Left lung (tissue), 10 donors: Measurements from ENCODE around the gene LY6G6D. TPM values are rescaled to one million over a fixed set of nuclear protein-coding genes. Genes with fewer than 3 reads are reported as not detected.
A peak's percentile ranks its signal among the peaks of the same experiment; 100 is the strongest.

Source experiments
- ATAC-seq: fragments of 200-7000 bp; cut with Tn5 transposase; one replicate; pipeline ENCODE4 v1.9.1; 2020; ENCODE audit warnings: moderate library complexity
- DNase-seq, 4 donors: peaks; one replicate each; pipeline ENCODE4 v3.0.0-alpha.2; 2013 to 2020
- H3K27ac ChIP-seq, 2 donors: fragments of 200-600 bp; sonication (generic) in 1 of 2; one replicate each; pipeline versions ENCODE4 v1.5.0 to v1.8.0; 2020 to 2021
- H3K27me3 ChIP-seq, 2 donors: fragments of 200-600 bp; sonication (generic) in 1 of 2; one replicate each; pipeline versions ENCODE4 v1.5.0 to v1.8.0; 2020 to 2021
- H3K36me3 ChIP-seq, 2 donors: fragments of 200-600 bp; sonication (generic) in 1 of 2; one replicate each; pipeline versions ENCODE4 v1.5.0 to v1.8.0; 2020 to 2021
- H3K4me1 ChIP-seq, 2 donors: fragments of 200-600 bp; one replicate each; pipeline ENCODE4 v1.8.0; 2021
- H3K4me3 ChIP-seq, 2 donors: fragments of 200-600 bp; sonication (generic) in 1 of 2; one replicate each; pipeline versions ENCODE4 v1.5.0 to v1.8.0; 2020 to 2021; ENCODE audit warnings: mild to moderate bottlenecking in 1 of 2
- H3K9me3 ChIP-seq, 2 donors: fragments of 200-600 bp; sonication (generic) in 1 of 2; one replicate each; pipeline versions ENCODE4 v1.5.0 to v1.8.0; 2020 to 2021
- CTCF ChIP-seq, 2 donors: fragments of 200-600 bp; sonication (generic) in 1 of 2; IDR thresholded peaks; one replicate each; pipeline versions ENCODE4 v1.5.0 to v1.8.0; 2021; ENCODE audit warnings: antibody characterized with exemption in 2 of 2
- intact Hi-C, 2 donors: fragments of 100-400 bp; cut with DNase I; formaldehyde crosslinking; loops; one replicate each; pipeline versions ENCODE4 v1.11.2 to v1.14.2; 2022
- polyA plus RNA-seq, 6 donors: library from polyadenylated mRNA; unstranded; fragments of 120-200 nt; gene quantifications; one replicate each; pipeline ENCODE4 v1.2.1, GENCODE V29; 2013; ENCODE audit not compliant: insufficient read length in 6 of 6
- total RNA-seq, 2 donors: library from RNA; stranded (reverse); fragmentation: NEBNext Ultra II Directional; extraction: Animal tissue kit (Norgen Biotek cat#: 25700); gene quantifications; one replicate each; pipeline ENCODE4 v1.2.1, GENCODE V29; 2021
- donor health status: DM: no; HTN: yes; CAD: no.
- donor health status: DM: no; HTN: no; CAD: no.

The LY6G6D gene
- total and polyA plus RNA-seq, 8 donors: 0.57 TPM; not detected in 7

GRCh38 chr6:31737315-31737990, 22.3 kb downstream of the LY6G6D start:
- Histone ChIP-seq H3K4me1 (peaks cover 33 to 61% of the 10 kb centered on the region in 2 donors), H3K27ac (peak overlapping the region; percentile 93 to 97), H3K27me3 (no peaks in the 10 kb centered on the region), H3K9me3 (no peaks in the 10 kb centered on the region), H3K4me3 (peak overlapping the region in 1 of 2 donors; percentile 97), H3K36me3 (peaks cover 4 to 18% of the 10 kb centered on the region in 2 donors)
- ATAC-seq: no peak
- intact Hi-C loops: no loop called here
- no peak for TF ChIP-seq CTCF (IDR thresholded peaks at IDR 0.05)
- peak in 1 of 4 donors; percentile 62 for DNase-seq

- H3K4me3 ChIP-seq: peak overlapping the region in 1 of 2 donors; percentile 97
These were observed 23.1 kb downstream of the LY6G6D start for GRCh38 chr6:31737991-31738979.

GRCh38 chr6:31739639-31740396, 24.7 kb downstream of the LY6G6D start, which contains the start of gene MSH5:
TSS of gene MSH5 (plus strand) at chr6:31740005. CDS start at chr6:31740467, 462 bp downstream.
- Histone ChIP-seq H3K4me1 (peaks cover 28 to 39% of the 10 kb centered on the region in 2 donors), H3K36me3 (no peaks in the 10 kb centered on the region), H3K27ac (peak within 1 kb of the TSS; percentile 69 to 97), H3K27me3 (no peaks in the 10 kb centered on the region), H3K9me3 (no peaks in the 10 kb centered on the region), H3K4me3 (peak within 1 kb of the TSS; percentile 79 to 83)
- no peak for TF ChIP-seq CTCF (IDR thresholded peaks at IDR 0.05)
- ATAC-seq (peak; percentile 87), DNase-seq (peak; percentile 96 to 99 (median 98))
- intact Hi-C loops: no loop called here

More at GRCh38 chr6:31737991-31738979, 23.1 kb downstream of the LY6G6D start:
- DNase-seq: peak in 3 of 4 donors; percentile 61 to 82 (median 78)
- ATAC-seq: peak; percentile 19
- intact Hi-C loops: no loop called here
- no peak for TF ChIP-seq CTCF (IDR thresholded peaks at IDR 0.05)
- Histone ChIP-seq H3K4me1 (peaks cover 33 to 53% of the 10 kb centered on the region in 2 donors), H3K27ac (peak overlapping the region; percentile 93 to 97), H3K9me3 (no peaks in the 10 kb centered on the region), H3K27me3 (no peaks in the 10 kb centered on the region), H3K36me3 (peaks cover 2 to 10% of the 10 kb centered on the region in 2 donors)

- H3K27ac ChIP-seq: peak overlapping the region; percentile 69 to 90
- peak; percentile 2 for ATAC-seq
- DNase-seq: peak in 3 of 4 donors; percentile 30 to 89 (median 60)
These were observed 25.5 kb downstream of the LY6G6D start for GRCh38 chr6:31740397-31741223.

More at GRCh38 chr6:31740397-31741223, 25.5 kb downstream of the LY6G6D start:
- Histone ChIP-seq H3K27me3 (no peaks in the 10 kb centered on the region), H3K4me3 (peak overlapping the region; percentile 79 to 83), H3K4me1 (peaks cover 28 to 39% of the 10 kb centered on the region in 2 donors), H3K9me3 (no peaks in the 10 kb centered on the region), H3K36me3 (no peaks in the 10 kb centered on the region)
- intact Hi-C loops: no loop called here
- TF ChIP-seq CTCF (IDR thresholded peaks at IDR 0.05): no peak
